ENCODE data around the gene PITX1. TPM values are rescaled to one million over a fixed set of nuclear protein-coding genes. Genes with fewer than 3 reads are reported as not detected.

Gene PITX1
- total and polyA plus RNA-seq, 11 donors: 0.03 to 0.39 TPM; not detected in 9

GRCh38 chr5:135010502-135011354, 23.3 kb downstream of the PITX1 start:
- no peaks in the 10 kb centered on the region for H3K27me3 ChIP-seq
- H3K9me3 ChIP-seq: no peaks in the 10 kb centered on the region
- peaks cover 0 to 18% (median 0%) of the 10 kb centered on the region in 12 donors for H3K4me1 ChIP-seq
- H3K36me3 ChIP-seq: no peaks in the 10 kb centered on the region
- ATAC-seq (no peak), DNase-seq (peak in 2 of 5 donors; percentile 9 to 14)
- 70 to 90% (median 85%) methylated on average over 3 of the region's 3 CpGs for WGBS, 4 donors
- no peak overlapping the region for H3K4me3 ChIP-seq
- no peak for TF ChIP-seq POLR2A (IDR thresholded peaks at IDR 0.05)
- TF ChIP-seq, protein P1, sequence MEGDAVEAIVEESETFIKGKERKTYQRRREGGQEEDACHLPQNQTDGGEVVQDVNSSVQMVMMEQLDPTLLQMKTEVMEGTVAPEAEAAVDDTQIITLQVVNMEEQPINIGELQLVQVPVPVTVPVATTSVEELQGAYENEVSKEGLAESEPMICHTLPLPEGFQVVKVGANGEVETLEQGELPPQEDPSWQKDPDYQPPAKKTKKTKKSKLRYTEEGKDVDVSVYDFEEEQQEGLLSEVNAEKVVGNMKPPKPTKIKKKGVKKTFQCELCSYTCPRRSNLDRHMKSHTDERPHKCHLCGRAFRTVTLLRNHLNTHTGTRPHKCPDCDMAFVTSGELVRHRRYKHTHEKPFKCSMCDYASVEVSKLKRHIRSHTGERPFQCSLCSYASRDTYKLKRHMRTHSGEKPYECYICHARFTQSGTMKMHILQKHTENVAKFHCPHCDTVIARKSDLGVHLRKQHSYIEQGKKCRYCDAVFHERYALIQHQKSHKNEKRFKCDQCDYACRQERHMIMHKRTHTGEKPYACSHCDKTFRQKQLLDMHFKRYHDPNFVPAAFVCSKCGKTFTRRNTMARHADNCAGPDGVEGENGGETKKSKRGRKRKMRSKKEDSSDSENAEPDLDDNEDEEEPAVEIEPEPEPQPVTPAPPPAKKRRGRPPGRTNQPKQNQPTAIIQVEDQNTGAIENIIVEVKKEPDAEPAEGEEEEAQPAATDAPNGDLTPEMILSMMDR (IDR thresholded peaks at IDR 0.05): no peak
- no peak overlapping the region for H3K27ac ChIP-seq
- intact Hi-C loops (cut with DNase I): no loop called here

DNA sequence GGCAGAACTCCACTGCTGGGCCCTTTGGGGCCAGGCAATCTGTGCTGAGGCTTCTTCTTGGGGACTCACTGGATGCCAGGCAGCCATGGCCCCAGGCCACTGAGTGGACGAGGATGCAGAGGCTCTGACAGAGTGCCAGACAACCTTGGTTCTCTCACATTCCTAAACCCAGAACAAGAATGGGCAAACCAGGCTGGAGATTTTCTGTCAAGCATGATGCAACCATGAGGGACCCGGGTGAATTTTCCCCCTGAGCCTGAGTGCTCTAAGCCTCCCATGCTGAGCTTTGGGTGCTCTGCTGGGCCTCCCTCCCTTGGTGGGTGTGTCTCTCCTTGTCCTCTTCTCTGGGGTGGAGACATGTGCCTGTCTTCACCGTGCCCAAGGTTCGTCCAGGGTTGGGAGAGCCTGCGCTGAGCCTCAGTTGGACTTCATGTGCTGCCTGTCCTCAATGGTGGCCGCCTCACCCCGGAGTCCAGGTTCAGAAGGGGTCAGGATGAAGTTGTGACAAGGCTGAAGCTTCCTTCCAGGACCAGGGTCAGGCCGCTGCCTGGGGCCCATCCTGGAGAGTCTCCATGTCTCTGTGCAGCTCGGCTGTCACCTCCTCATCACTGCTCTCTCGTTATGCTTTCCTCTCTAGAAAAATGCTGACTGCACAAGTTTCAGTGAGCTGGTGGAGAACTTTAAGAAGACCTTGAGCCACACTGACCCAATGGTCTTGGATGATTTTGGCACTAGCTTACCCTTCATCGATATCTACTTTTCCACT, 24.1 kb downstream of the PITX1 start:
- H3K27me3 ChIP-seq: no peaks in the 10 kb centered on the region
- no peaks in the 10 kb centered on the region for H3K9me3 ChIP-seq
- no peaks in the 10 kb centered on the region for H3K36me3 ChIP-seq
- 88 to 93% (median 89%) methylated on average over 8 to 11 of the region's 11 CpGs for WGBS, 4 donors
- intact Hi-C loops (cut with DNase I): no loop called here
- H3K27ac ChIP-seq: no peak overlapping the region
- no peak for TF ChIP-seq POLR2A (IDR thresholded peaks at IDR 0.05)
- TF ChIP-seq, protein P1 (IDR thresholded peaks at IDR 0.05): no peak
- ATAC-seq (no peak), DNase-seq (peak in 1 of 5 donors; percentile 10)
- peaks cover 0 to 18% (median 0%) of the 10 kb centered on the region in 12 donors for H3K4me1 ChIP-seq
- H3K4me3 ChIP-seq: no peak overlapping the region

DNA sequence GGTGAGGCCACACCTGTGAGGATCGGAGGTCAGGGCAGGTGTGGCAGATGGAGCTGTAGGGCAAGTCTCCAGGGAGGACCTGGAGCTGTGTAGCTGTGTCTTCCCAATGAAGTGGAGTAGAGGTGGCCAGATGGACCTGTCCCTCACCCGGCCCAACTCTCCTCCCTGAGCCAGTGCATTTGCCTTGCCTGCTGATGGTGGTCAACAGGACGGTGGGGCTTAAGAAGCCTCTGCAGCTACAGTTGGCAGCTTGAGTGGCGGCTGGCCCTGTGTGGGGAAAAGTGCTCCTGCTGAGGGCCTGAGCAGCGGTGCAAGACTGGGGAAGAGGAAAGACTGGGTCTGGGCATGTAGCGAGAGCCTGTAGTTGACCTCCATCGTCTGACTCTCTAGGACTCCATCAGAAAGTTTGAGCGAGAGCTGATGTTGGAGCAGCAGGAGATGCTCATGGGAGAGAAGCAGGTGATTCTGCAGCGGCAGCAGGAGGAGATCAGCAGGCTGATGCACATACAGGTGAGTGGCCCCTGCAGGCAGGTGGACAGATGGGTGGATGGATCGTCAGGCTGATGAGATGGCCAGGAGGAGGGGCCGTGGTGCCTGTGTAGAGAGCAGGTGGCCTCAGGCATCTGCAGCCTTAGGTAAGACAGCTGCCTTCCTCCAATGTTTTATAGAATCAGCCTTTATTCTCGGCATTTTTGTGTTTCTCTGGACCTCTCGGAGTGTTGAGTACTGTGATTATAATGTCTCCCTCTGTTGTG, 24.9 kb downstream of the PITX1 start:
- ATAC-seq (no peak), DNase-seq (peak in 1 of 5 donors; percentile 6)
- 84 to 92% (median 87%) methylated on average over 11 to 13 of the region's 13 CpGs for WGBS, 4 donors
- no peaks in the 10 kb centered on the region for H3K36me3 ChIP-seq
- H3K27me3 ChIP-seq: no peaks in the 10 kb centered on the region
- H3K9me3 ChIP-seq: no peaks in the 10 kb centered on the region
- no peak for TF ChIP-seq POLR2A (IDR thresholded peaks at IDR 0.05)
- TF ChIP-seq, protein P1 (IDR thresholded peaks at IDR 0.05): no peak
- H3K27ac ChIP-seq: no peak overlapping the region
- H3K4me3 ChIP-seq: no peak overlapping the region
- peaks cover 0 to 12% (median 0%) of the 10 kb centered on the region in 12 donors for H3K4me1 ChIP-seq
- intact Hi-C loops (cut with DNase I): no loop called here
